Spleen (tissue), 7 donors: Measurements from ENCODE around the gene DNAJC8.

Source experiments
- CTCF ChIP-seq, 11 experiments: fragments of 200-600 bp in 7 of 11; fragments of 450-650 bp in 4 of 11; sonication (generic) in 4 of 11; IDR thresholded peaks in 8 of 11; conservative IDR thresholded peaks in 3 of 11; 1 replicate in 7 of 11; 2 replicates in 4 of 11; pipeline versions ENCODE4 v1.4.0 to v1.8.0; 2016 to 2021; ENCODE audit warnings: antibody characterized with exemption in 11 of 11, inconsistent platforms in 4 of 11, mild to moderate bottlenecking in 1 of 11
- POLR2A ChIP-seq, 3 donors: fragments of 450-650 bp; IDR thresholded peaks; one replicate each; pipeline ENCODE4 v1.5.1; 2017; ENCODE audit warnings: antibody characterized with exemption in 3 of 3, mild to moderate bottlenecking in 1 of 3
- POLR2AphosphoS5 ChIP-seq, 3 donors: sonication (generic); formaldehyde crosslinking; IDR thresholded peaks; one replicate each; pipeline ENCODE4 v1.5.1; 2017; ENCODE audit warnings: antibody characterized with exemption in 3 of 3
- donor health status: DM: no; HTN: no; CAD: no; lungs with moderate emphysema.
- donor health status: DM: no; HTN: no; CAD: no.
- donor health status: DM: no; HTN: no; CAD: no.

GRCh38 chr1:28247612-28248272 lies 14.9 kb upstream of the DNAJC8 start:
- TF ChIP-seq CTCF (IDR thresholded peaks at IDR 0.05 in 8 of 11, conservative IDR thresholded peaks at IDR 0.05 in 3 of 11) (no peak), POLR2A (IDR thresholded peaks at IDR 0.05) (no peak), POLR2AphosphoS5 (IDR thresholded peaks at IDR 0.05) (no peak)
